Cerebellar nuclear complex (tissue), 1 donor: Measurements from ENCODE around the gene SDHB.

Experiments used
- DNase-seq, 2 experiments: peaks; one replicate each; lab custom pipeline; 2025; lab: John Stamatoyannopoulos, UW

The SDHB gene

DNA sequence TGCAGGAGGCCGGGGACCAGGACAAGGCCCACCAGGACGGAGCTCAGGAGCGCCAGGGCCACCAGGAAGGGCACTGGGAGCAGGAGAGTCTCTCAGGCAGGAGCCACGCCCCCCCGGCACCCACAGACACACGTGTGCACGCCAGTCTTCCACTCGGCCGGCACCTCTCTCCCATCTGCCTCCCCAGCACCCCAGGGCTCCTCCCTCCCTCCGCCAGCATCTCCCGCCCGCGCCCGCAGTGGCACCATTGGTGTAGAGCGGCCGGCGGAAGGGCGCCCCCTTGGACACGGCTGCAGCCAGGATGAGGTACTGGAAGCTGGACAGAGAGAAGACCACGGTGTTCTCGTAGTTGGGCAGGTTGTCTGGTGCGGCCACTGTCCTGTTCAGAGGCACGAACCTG lies 67.3 kb downstream of the SDHB start:
- DNase-seq = no peak

- no peak for DNase-seq
Observed at GRCh38 chr1:16986113-16986512, 67.7 kb downstream of the SDHB start.

- no peak for DNase-seq
Observed at GRCh38 chr1:16984717-16985116, 69.1 kb downstream of the SDHB start.

GRCh38 chr1:16983649-16984048 lies 70.2 kb downstream of the SDHB start:
- DNase-seq = no peak

- no peak for DNase-seq
Observed at GRCh38 chr1:16982902-16983301, 70.9 kb downstream of the SDHB start.

- DNase-seq = no peak
Observed at GRCh38 chr1:16981269-16981849, 72.5 kb downstream of the SDHB start.

GRCh38 chr1:16980473-16981268 lies 73.2 kb downstream of the SDHB start, which contains the start of gene MFAP2:
TSS of gene MFAP2 (minus strand) at chr1:16980620. CDS start at chr1:16978273, 2,347 bp downstream.
- no peak for DNase-seq

- DNase-seq = no peak
Observed at GRCh38 chr1:16979475-16980327, 74.1 kb downstream of the SDHB start.

GRCh38 chr1:16978567-16979474 lies 75.0 kb downstream of the SDHB start:
- DNase-seq = no peak

DNA sequence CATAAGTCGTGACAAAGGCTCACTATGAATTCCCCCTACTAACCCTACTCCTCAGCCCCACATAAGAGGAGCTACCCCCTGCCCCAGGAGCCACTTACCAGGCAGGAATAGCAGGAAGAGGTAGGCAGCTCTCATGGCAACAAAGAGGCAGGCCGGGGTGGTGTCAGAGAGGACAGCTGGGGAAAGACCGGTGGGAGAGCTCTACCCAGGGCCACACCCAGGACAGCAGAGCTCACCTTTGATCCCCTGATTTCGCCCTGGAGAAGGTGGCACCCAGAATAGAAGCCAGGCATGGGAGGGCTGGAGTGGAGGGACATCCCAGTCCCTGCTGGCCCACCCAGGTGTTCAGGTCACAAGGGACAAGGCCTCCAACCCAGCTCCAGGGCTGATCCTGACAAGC lies 75.7 kb downstream of the SDHB start:
- no peak for DNase-seq

DNA sequence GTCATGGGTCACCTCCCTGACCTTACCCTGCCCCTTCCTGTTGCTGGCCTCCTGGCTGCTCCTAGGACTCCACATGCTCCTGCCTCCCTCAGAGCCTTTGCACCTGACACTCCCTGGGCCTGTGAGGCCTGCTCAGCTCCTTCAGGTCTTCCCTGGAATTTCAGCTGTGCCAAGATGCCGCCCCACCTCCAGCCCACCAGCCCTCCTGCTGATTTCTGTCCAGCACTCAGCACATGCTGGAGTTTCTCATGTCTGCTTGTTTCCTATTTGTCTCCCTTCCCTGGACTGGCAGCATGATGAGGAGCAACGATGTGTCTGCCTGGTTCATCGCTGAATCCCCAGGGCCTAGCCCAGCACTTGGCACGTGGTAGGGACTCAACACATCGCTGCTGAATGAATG lies 76.5 kb downstream of the SDHB start:
- no peak for DNase-seq

DNA sequence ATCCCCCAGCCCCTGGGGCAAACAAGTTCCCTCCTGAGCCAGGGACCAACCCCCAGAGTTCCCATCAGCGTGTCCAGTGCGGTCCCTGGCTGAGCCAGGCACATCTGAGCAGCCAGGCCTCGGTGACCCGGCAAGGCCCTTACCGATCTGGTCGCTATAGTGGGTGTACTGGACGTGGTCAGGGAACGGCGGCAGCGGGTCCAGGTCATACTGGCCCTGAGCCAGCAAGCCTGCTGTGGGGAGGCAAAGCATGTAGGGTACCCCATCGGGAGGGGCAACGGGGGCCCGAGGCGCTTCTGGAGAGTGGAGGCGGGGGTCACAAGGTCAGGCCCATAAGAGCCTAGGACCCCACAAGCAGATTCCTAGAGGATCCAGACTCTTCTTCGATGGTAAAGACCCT lies 76.9 kb downstream of the SDHB start:
- no peak for DNase-seq

- no peak for DNase-seq
Observed at GRCh38 chr1:16975838-16976237, 78.0 kb downstream of the SDHB start.

DNA sequence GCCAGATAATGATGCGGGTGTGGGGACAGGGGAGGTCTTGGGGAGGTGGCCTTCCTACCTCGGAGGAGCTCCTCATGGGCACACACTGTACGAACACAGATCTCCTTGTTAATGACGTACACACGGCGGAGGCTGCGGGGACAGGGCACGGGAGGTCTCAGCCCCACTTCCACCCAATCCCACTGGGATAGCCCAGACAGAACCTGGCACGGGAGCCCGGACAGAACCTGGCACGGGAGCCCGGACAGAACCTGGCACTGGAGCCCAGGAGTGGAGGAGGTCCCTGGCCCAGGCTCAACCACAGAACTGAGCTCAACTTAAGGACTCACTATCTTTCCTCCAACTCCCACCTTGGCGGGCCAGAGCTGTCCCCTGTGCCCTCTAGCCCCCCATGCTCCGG lies 78.6 kb downstream of the SDHB start:
- no peak for DNase-seq

DNA sequence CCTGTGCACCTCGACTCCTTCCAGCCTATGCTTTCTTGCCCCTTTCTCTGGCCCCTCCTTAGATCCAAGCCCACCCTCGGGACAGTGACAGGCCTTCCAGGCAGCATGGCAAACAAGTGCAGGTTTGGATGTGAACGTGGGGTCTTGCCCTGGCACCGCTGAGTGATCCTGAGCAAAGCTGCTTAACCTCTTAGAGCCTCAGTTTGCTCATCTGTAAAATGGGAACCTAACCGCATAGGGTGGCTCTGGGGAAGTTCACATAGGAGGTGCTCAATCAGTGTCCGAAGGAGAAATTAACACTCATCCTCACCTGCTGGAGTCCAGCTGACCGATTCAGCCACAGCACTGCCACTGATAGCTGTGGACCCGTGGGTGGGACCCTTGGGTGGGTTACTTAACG lies 80.6 kb downstream of the SDHB start:
- no peak for DNase-seq

DNA sequence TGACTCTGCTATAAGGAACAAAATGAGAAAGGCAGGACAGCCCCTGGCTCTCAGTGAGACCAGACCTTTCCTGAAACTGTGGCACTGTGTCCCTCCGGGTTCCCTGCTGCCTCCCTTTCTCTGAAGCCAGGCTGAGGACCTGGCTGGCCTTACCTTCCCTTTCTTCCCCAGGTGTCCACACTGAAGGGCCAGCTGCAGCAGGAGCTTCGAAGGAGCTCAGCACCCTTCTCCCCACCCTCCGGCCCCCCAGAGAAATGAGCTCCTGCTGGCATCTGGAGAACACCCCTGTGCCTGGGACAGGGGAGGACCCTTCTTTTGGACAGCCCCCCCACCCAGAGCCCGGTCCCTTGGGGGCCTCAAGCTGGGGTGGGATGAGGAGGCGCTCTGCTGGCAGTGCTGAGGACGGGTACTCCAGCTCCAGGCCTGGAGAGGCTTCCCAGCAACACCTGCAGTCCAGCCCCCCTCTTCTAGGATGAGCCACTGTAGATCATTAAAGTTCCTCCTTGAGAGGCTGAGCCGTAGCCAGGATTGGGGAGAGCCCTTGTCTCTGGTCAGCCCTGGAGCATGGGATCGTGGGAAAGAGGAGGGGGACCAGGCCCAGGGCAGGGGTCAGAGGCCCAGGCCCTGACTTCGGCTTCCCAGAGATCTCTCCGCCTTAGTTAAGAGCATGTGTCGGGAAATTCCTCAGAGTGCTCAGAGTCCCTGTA lies 81.5 kb downstream of the SDHB start:
- no peak for DNase-seq

DNA sequence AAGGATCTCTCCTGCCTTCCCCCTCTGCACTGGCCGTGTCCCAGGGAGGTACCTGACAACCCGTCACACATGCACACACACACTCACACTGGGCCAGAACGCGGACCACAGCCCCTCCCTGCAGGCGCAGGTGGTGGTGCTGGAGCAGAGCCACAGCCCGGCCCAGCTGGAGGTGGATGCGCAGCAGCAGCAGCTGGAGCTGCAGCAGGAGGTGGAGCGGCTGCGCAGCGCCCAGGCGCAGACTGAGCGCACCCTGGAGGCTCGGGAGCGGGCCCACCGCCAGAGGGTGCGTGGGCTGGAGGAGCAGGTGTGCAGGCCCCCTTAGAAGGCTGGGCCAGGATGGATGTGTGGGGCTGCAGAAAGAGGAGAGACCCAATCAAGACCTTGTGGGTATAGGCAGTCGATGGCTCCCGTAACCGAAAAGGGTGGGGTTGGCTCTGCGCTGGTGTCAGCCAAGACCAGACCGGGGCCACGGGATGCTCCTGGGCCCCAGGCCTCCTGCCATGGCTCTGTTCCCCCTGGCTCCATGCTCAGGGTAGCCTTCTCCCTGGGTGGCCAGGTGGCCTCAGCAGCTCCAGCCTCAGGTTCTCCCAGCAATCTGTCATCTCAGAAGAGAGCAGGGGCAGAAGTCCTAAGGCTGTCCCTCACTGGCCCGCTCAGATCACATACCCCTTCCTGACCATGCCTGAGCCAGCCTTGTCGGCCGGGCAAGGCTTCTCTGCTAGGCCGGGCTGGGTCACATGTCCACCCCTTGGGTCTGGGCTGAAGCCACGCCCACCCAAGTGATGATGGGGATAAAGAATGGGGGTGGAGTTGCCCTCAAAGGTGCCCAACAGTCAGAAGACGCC lies 82.3 kb downstream of the SDHB start:
- DNase-seq = no peak

- DNase-seq = no peak
Observed at GRCh38 chr1:16970132-16970910, 83.5 kb downstream of the SDHB start.

- no peak for DNase-seq
Observed at GRCh38 chr1:16969651-16970050, 84.2 kb downstream of the SDHB start.
